Suprapubic skin (tissue), 4 donors: Measurements from ENCODE around the gene LRIG1. TPM values are rescaled to one million over a fixed set of nuclear protein-coding genes. Genes with fewer than 3 reads are reported as not detected.

Experiments
- DNase-seq, 2 donors: peaks; one replicate each; pipeline ENCODE4 v3.0.0-alpha.2; 2019; ENCODE audit warnings: low spot score in 2 of 2
- H3K27ac ChIP-seq: fragments of 200-600 bp; sonication (generic); one replicate; pipeline ENCODE4 v1.5.1; 2019
- H3K27me3 ChIP-seq: fragments of 200-600 bp; sonication (generic); one replicate; pipeline ENCODE4 v1.5.1; 2019
- H3K36me3 ChIP-seq: fragments of 200-600 bp; sonication (generic); one replicate; pipeline ENCODE4 v1.5.1; 2019
- H3K4me1 ChIP-seq: fragments of 200-600 bp; sonication (generic); one replicate; pipeline ENCODE4 v1.5.1; 2019
- H3K4me3 ChIP-seq: fragments of 200-600 bp; sonication (generic); one replicate; pipeline ENCODE4 v1.5.1; 2019; ENCODE audit warnings: mild to moderate bottlenecking
- H3K9me3 ChIP-seq: fragments of 200-600 bp; sonication (generic); one replicate; pipeline ENCODE4 v1.5.1; 2019
- CTCF ChIP-seq, 2 donors: fragments of 200-600 bp in 1 of 2; fragments of 450-650 bp in 1 of 2; sonication (generic) in 1 of 2; IDR thresholded peaks; one replicate each; pipeline ENCODE4 v1.5.1; 2016 to 2019; ENCODE audit warnings: antibody characterized with exemption in 2 of 2, mild to moderate bottlenecking in 1 of 2, moderate library complexity in 1 of 2
- EP300 ChIP-seq: sonication (generic); formaldehyde crosslinking; IDR thresholded peaks from one replicate; pipeline ENCODE4 v1.6.1; 2017; ENCODE audit warnings: antibody characterized with exemption
- POLR2A ChIP-seq, 2 donors: fragments of 450-650 bp; IDR thresholded peaks; one replicate each; pipeline ENCODE4 v1.6.1; 2017; ENCODE audit warnings: antibody characterized with exemption in 2 of 2, mild to moderate bottlenecking in 2 of 2, moderate library complexity in 2 of 2
- POLR2AphosphoS5 ChIP-seq, 3 donors: sonication (generic); formaldehyde crosslinking; IDR thresholded peaks; one replicate each; pipeline ENCODE4 v1.6.1; 2017; ENCODE audit warnings: antibody characterized with exemption in 3 of 3
- WGBS: methylation state at CpG from one replicate; pipeline ENCODE4 v1.1.5; 2018; 5-methylcytosine and 5-hydroxymethylcytosine counted together
- total RNA-seq, 4 donors: library from RNA; depleted of rRNA; stranded (reverse); fragments of >200 nt; gene quantifications; one replicate each; pipeline ENCODE4 v1.1.0, GENCODE V29; 2016

The LRIG1 gene
- total RNA-seq, 4 donors from 2014 or later = 69.1 to 88.0 (median 78.9) TPM

- Histone ChIP-seq H3K4me1 (no peaks in the 10 kb centered on the region), H3K4me3 (no peak overlapping the region), H3K27ac (no peak overlapping the region), H3K9me3 (no peaks in the 10 kb centered on the region), H3K36me3 (peaks cover 37% of the 10 kb centered on the region), H3K27me3 (no peaks in the 10 kb centered on the region)
- WGBS = 82% methylated on average over 18 of the region's 18 CpGs
- no peak for DNase-seq
- TF ChIP-seq POLR2A (IDR thresholded peaks at IDR 0.05) (no peak), POLR2AphosphoS5 (IDR thresholded peaks at IDR 0.05) (no peak), EP300 (no peak), CTCF (IDR thresholded peaks at IDR 0.05) (no peak)
These were observed 128.0 kb downstream of the LRIG1 start for GRCh38 chr3:66372681-66373350.

- H3K36me3 ChIP-seq = peaks cover 25% of the 10 kb centered on the region
- 76% methylated on average over 7 of the region's 7 CpGs for WGBS
- H3K27me3 ChIP-seq = no peaks in the 10 kb centered on the region
- H3K4me1 ChIP-seq = no peaks in the 10 kb centered on the region
- no peak for DNase-seq
- TF ChIP-seq EP300 (no peak), POLR2AphosphoS5 (IDR thresholded peaks at IDR 0.05) (no peak), CTCF (IDR thresholded peaks at IDR 0.05) (no peak), POLR2A (IDR thresholded peaks at IDR 0.05) (no peak)
- H3K9me3 ChIP-seq = no peaks in the 10 kb centered on the region
- H3K27ac ChIP-seq = no peak overlapping the region
- no peak overlapping the region for H3K4me3 ChIP-seq
These were observed 129.4 kb downstream of the LRIG1 start for GRCh38 chr3:66371432-66371831.

- H3K9me3 ChIP-seq = no peaks in the 10 kb centered on the region
- H3K27me3 ChIP-seq = no peaks in the 10 kb centered on the region
- WGBS = 89% methylated on average over 7 of the region's 7 CpGs
- TF ChIP-seq POLR2A (IDR thresholded peaks at IDR 0.05) = no peak
- TF ChIP-seq CTCF (IDR thresholded peaks at IDR 0.05) = no peak
- no peak for TF ChIP-seq EP300
- TF ChIP-seq POLR2AphosphoS5 (IDR thresholded peaks at IDR 0.05) = no peak
- peaks cover 17% of the 10 kb centered on the region for H3K36me3 ChIP-seq
- H3K27ac ChIP-seq = no peak overlapping the region
- DNase-seq = no peak
- H3K4me1 ChIP-seq = no peaks in the 10 kb centered on the region
- H3K4me3 ChIP-seq = no peak overlapping the region
These were observed 130.6 kb downstream of the LRIG1 start for GRCh38 chr3:66370179-66370578.

GRCh38 chr3:66367979-66368378 is 132.8 kb downstream of the LRIG1 start:
- WGBS = 92% methylated on average over 3 of the region's 3 CpGs
- H3K4me1 ChIP-seq = no peaks in the 10 kb centered on the region
- peaks cover 12% of the 10 kb centered on the region for H3K36me3 ChIP-seq
- no peak overlapping the region for H3K4me3 ChIP-seq
- H3K27me3 ChIP-seq = no peaks in the 10 kb centered on the region
- H3K27ac ChIP-seq = no peak overlapping the region
- H3K9me3 ChIP-seq = no peaks in the 10 kb centered on the region
- no peak for DNase-seq
- TF ChIP-seq EP300 (no peak), POLR2AphosphoS5 (IDR thresholded peaks at IDR 0.05) (no peak), POLR2A (IDR thresholded peaks at IDR 0.05) (no peak), CTCF (IDR thresholded peaks at IDR 0.05) (no peak)

- Histone ChIP-seq H3K36me3 (peaks cover 12% of the 10 kb centered on the region), H3K27ac (no peak overlapping the region), H3K27me3 (no peaks in the 10 kb centered on the region), H3K4me1 (no peaks in the 10 kb centered on the region), H3K9me3 (no peaks in the 10 kb centered on the region), H3K4me3 (no peak overlapping the region)
- 93% methylated on average over 7 of the region's 7 CpGs for WGBS
- TF ChIP-seq POLR2AphosphoS5 (IDR thresholded peaks at IDR 0.05) (no peak), POLR2A (IDR thresholded peaks at IDR 0.05) (no peak), CTCF (IDR thresholded peaks at IDR 0.05) (no peak), EP300 (no peak)
- no peak for DNase-seq
These were observed 134.1 kb downstream of the LRIG1 start for GRCh38 chr3:66366747-66367146.
